HepG2 (cell line): Measurements from ENCODE around the gene NDUFB10. TPM values are rescaled to one million over a fixed set of nuclear protein-coding genes. Genes with fewer than 3 reads are reported as not detected.

ENCODE experiments used
- ATF1 ChIP-seq: IDR thresholded peaks from 2 replicates; pipeline ENCODE4 v1.6.1; 2016; ENCODE audit warnings: mild to moderate bottlenecking, control low read depth
- CENPBD1 ChIP-seq: sonication (generic); formaldehyde crosslinking; IDR thresholded peaks from 2 replicates; pipeline ENCODE4 v1.8.0; 2022; ENCODE audit warnings: missing genetic modification reagents, low read depth, mild to moderate bottlenecking, borderline replicate concordance
- GMEB1 ChIP-seq: sonication (generic); formaldehyde crosslinking; IDR thresholded peaks from 2 replicates; pipeline ENCODE4 v1.5.1; 2020; ENCODE audit warnings: missing genetic modification reagents, mild to moderate bottlenecking, borderline replicate concordance
- JUNB ChIP-seq: sonication (generic); formaldehyde crosslinking; IDR thresholded peaks from 2 replicates; pipeline ENCODE4 v1.8.0; 2022; ENCODE audit warnings: missing genetic modification reagents, mild to moderate bottlenecking, borderline replicate concordance
- RARA ChIP-seq: IDR thresholded peaks from 2 replicates; pipeline ENCODE4 v1.6.1; 2016; ENCODE audit warnings: missing genetic modification reagents, missing compliant biosample characterization
- SP2 ChIP-seq: sonication (generic); formaldehyde crosslinking; IDR thresholded peaks from 2 replicates; pipeline ENCODE4 v1.5.1; 2020; ENCODE audit warnings: mild to moderate bottlenecking, missing genetic modification reagents
- TCF7L2 ChIP-seq: IDR thresholded peaks from 2 replicates; pipeline ENCODE4 v1.6.1; 2011; ENCODE audit warnings: mild to moderate bottlenecking, low read depth, low read length, moderate library complexity
- ZBTB40 ChIP-seq, 2 experiments: fragments of 450-650 bp in 1 of 2; sonication (generic) in 1 of 2; formaldehyde crosslinking in 1 of 2; IDR thresholded peaks; 2 replicates each; pipeline versions ENCODE4 v1.6.1 to v1.8.0; 2016 to 2022; ENCODE audit warnings: antibody characterized with exemption in 1 of 2, mild to moderate bottlenecking in 1 of 2, missing genetic modification reagents in 1 of 2
- ZNF121 ChIP-seq: sonication (generic); formaldehyde crosslinking; IDR thresholded peaks from 2 replicates; pipeline ENCODE4 v1.5.0; 2020; ENCODE audit warnings: mild to moderate bottlenecking, missing genetic modification reagents
- ZNF251 ChIP-seq: sonication (generic); formaldehyde crosslinking; IDR thresholded peaks from 2 replicates; pipeline ENCODE4 v1.9.0; 2021; ENCODE audit warnings: mild to moderate bottlenecking, missing genetic modification reagents
- ZNF460 ChIP-seq: sonication (generic); formaldehyde crosslinking; IDR thresholded peaks from 2 replicates; pipeline ENCODE4 v1.5.1; 2020; ENCODE audit warnings: missing genetic modification reagents, mild to moderate bottlenecking, borderline replicate concordance
- ZNF619 ChIP-seq: sonication (generic); formaldehyde crosslinking; IDR thresholded peaks from 2 replicates; pipeline ENCODE4 v1.4.0; 2020; ENCODE audit warnings: mild to moderate bottlenecking, missing genetic modification reagents
- polyA plus RNA-seq, 8 experiments: library from polyadenylated mRNA; depleted of rRNA in 3 of 8; stranded (reverse) in 7 of 8; unstranded in 1 of 8; fragments of >200 nt; fragmentation: Illumina TruSeq in 4 of 8; extraction: Trizol in 4 of 8; gene quantifications; 2 replicates each; pipeline versions ENCODE4 v1.2.1 to v1.2.3, GENCODE V29; 2011 to 2016; ENCODE audit warnings: low read depth in 4 of 8, missing spikeins in 1 of 8, mixed read lengths in 1 of 8; ENCODE audit not compliant: insufficient read depth in 1 of 8
- total RNA-seq, 5 experiments: library from RNA; depleted of rRNA; stranded (reverse); fragments of >200 nt; fragmentation: Illumina TruSeq; extraction: Trizol; gene quantifications; 2 replicates each; pipeline ENCODE4 v1.2.3, GENCODE V29; 2016; ENCODE audit warnings: low read depth in 1 of 5

The NDUFB10 gene
- total and polyA plus RNA-seq, 2 of the 13 experiments (the other 11 are each of a cell fraction or from before 2014, with no cell fraction given), result 68.6 to 157 TPM

GRCh38 chr16:1924095-1924494, 35.2 kb upstream of the NDUFB10 start (continued):
- TF ChIP-seq ZBTB40 (IDR thresholded peaks at IDR 0.05), result no peak
- TF ChIP-seq ZBTB40 (CRISPR knock-in tag; IDR thresholded peaks at IDR 0.05), result no peak
- no peak for TF ChIP-seq ATF1 (CRISPR knock-in tag)
- no peak for TF ChIP-seq TCF7L2
- TF ChIP-seq GMEB1, result no peak
- TF ChIP-seq JUNB (CRISPR knock-in tag), result no peak
- no peak for TF ChIP-seq ZNF251
- no peak for TF ChIP-seq CENPBD1
- TF ChIP-seq ZNF460 (CRISPR knock-in tag), result peak; percentile 84; the same call in 1 of the 2 replicates
- TF ChIP-seq SP2 (CRISPR knock-in tag), result no peak
- no peak for TF ChIP-seq ZNF619 (CRISPR knock-in tag)
- TF ChIP-seq ZNF121 (CRISPR knock-in tag), result peak; percentile 93
- TF ChIP-seq RARA (CRISPR knock-in tag), result 0 out of 2 replicates have a peak, but pooled peaks have one; percentile 32
